PC-9 (cell line): ENCODE measurements around the gene CCSAP. TPM values are rescaled to one million over a fixed set of nuclear protein-coding genes. Genes with fewer than 3 reads are reported as not detected.
A peak's percentile ranks its signal among the peaks of the same experiment; 100 is the strongest.

Experiments used
- Bru-seq: library from RNA; stranded (reverse); fragments of 400-500 nt; gene quantifications from one replicate; lab custom pipeline; 2021; lab: Mats Ljungman, UMichigan
- BruChase-seq, 2 experiments: library from RNA; stranded (reverse); fragments of 400-500 nt; gene quantifications; one replicate each; lab custom pipeline; 2021; lab: Mats Ljungman, UMichigan
- BruUV-seq: library from RNA; stranded (reverse); fragments of 400-500 nt; replicated peaks from 2 replicates; lab custom pipeline; 2021; lab: Mats Ljungman, UMichigan
- CTCF ChIA-PET: fragments of 300-600 bp; sonication (Branson Sonifier 250); formaldehyde crosslinking; loops from one replicate; lab custom pipeline; 2022; ENCODE audit warnings: antibody characterized with exemption; lab: Charles Lee
- POLR2A ChIA-PET: fragments of 300-600 bp; sonication (Branson Sonifier 250); formaldehyde crosslinking; loops from one replicate; lab custom pipeline; 2022; ENCODE audit warnings: antibody characterized with exemption; ENCODE audit not compliant: unreplicated experiment; lab: Charles Lee
- DNase-seq, 2 experiments: peaks; one replicate each; pipeline versions ENCODE4 v3.0.0 to v3.0.0-alpha.2; 2015 to 2022; ENCODE audit warnings: mixed read lengths in 1 of 2
- H2AFZ ChIP-seq: fragments of 200-600 bp; sonication (generic); 2 replicates; pipeline ENCODE4 v1.8.1; 2017; ENCODE audit warnings: antibody characterized with exemption
- H3F3A ChIP-seq: fragments of 200-600 bp; sonication (generic); 2 replicates; pipeline ENCODE4 v1.8.1; 2017; ENCODE audit warnings: antibody characterized with exemption, mild to moderate bottlenecking, low read depth; ENCODE audit not compliant: insufficient read depth
- H3K27ac ChIP-seq: fragments of 200-600 bp; sonication (generic); 2 replicates; pipeline ENCODE4 v1.6.1; 2016; ENCODE audit warnings: mixed run types
- H3K27me3 ChIP-seq: fragments of 200-600 bp; sonication (generic); 2 replicates; pipeline ENCODE4 v1.6.1; 2016; ENCODE audit warnings: low read depth, mixed run types; ENCODE audit not compliant: insufficient read depth
- H3K36me3 ChIP-seq: fragments of 200-600 bp; sonication (generic); 2 replicates; pipeline ENCODE4 v1.6.1; 2016; ENCODE audit warnings: low read depth, mixed run types
- H3K4me1 ChIP-seq: fragments of 200-600 bp; sonication (generic); replicated peaks from 2 replicates; pipeline ENCODE4 v1.6.1; 2016; ENCODE audit warnings: mixed run types; ENCODE audit not compliant: insufficient read depth
- H3K4me2 ChIP-seq: fragments of 200-600 bp; sonication (generic); 2 replicates; pipeline ENCODE4 v1.6.1; 2017; ENCODE audit warnings: mixed run types
- H3K4me3 ChIP-seq: fragments of 200-600 bp; sonication (generic); 2 replicates; pipeline ENCODE4 v1.6.1; 2016; ENCODE audit warnings: mixed run types
- H3K79me2 ChIP-seq: fragments of 200-600 bp; sonication (generic); 2 replicates; pipeline ENCODE4 v1.6.1; 2017; ENCODE audit warnings: low read depth, mixed run types
- H3K9me2 ChIP-seq: fragments of 200-600 bp; sonication (generic); 2 replicates; pipeline ENCODE4 v1.8.1; 2017; ENCODE audit warnings: mild to moderate bottlenecking; ENCODE audit not compliant: insufficient read depth
- H3K9me3 ChIP-seq: fragments of 200-600 bp; sonication (generic); 2 replicates; pipeline ENCODE4 v1.8.1; 2016; ENCODE audit warnings: low read depth; ENCODE audit not compliant: insufficient read depth
- H4K20me1 ChIP-seq: fragments of 200-600 bp; sonication (generic); 2 replicates; pipeline ENCODE4 v1.8.1; 2017; ENCODE audit not compliant: insufficient read depth
- CTCF ChIP-seq: fragments of 200-600 bp; sonication (generic); conservative IDR thresholded peaks from 2 replicates; pipeline ENCODE4 v1.6.1; 2017; ENCODE audit warnings: mixed run types, antibody characterized with exemption, mild to moderate bottlenecking, moderate library complexity
- EZH2 ChIP-seq: fragments of 200-600 bp; sonication (generic); IDR thresholded peaks from 2 replicates; pipeline ENCODE4 v1.8.0; 2017; ENCODE audit warnings: antibody characterized with exemption, low read depth
- intact Hi-C: fragments of 100-400 bp; cut with micrococcal nuclease; formaldehyde crosslinking; loops from one replicate; pipeline ENCODE4 v1.10.0; 2022; ENCODE audit not compliant: unreplicated experiment
- long read RNA-seq: library from polyadenylated mRNA; stranded (forward); transcript quantifications from one replicate; pipeline ENCODE4 v2.0.0, GENCODE V29; 2022
- total RNA-seq: library from RNA; stranded (reverse); gene quantifications from 2 replicates; pipeline ENCODE4 v1.2.3, GENCODE V29; 2021

CCSAP gene
- total RNA-seq = 6.7 and 7.4 TPM in 2 replicates
- Bru-seq, nascent RNA = percentile 57 among the genes with signal in this experiment
- BruChase-seq, experiment 1, labeled RNA remaining after a 2-hour chase = percentile 67 among the genes with signal in this experiment
- percentile 70 among the genes with signal in this experiment for BruChase-seq, experiment 2, labeled RNA remaining after a 6-hour chase
- long read RNA-seq, full-length matches to known transcripts = 7 of 10 reads
- long read RNA-seq, partial matches to known transcripts = 0 of 10 reads
- long read RNA-seq, other reads (novel, unspliced or antisense) = 3 of 10 reads

- peak in 1 of 2 experiments; percentile 43 for DNase-seq
- H3K9me3 ChIP-seq = no peaks in the 10 kb centered on the region
- no peaks in the 10 kb centered on the region for H4K20me1 ChIP-seq
- no peak for TF ChIP-seq CTCF
- no peak for TF ChIP-seq EZH2
- BruUV-seq = no TSS peak
- peak within 1 kb of the TSS; percentile 90 for H3K4me3 ChIP-seq
- no peaks in the 10 kb centered on the region for H3K9me2 ChIP-seq
- intact Hi-C loops = loop anchor here (5.0 kb wide), 2 partner anchors 99 to 164 kb away; partner anchors contain the start of gene NUP133
- peaks cover 23% of the 10 kb centered on the region; the same call in 1 of the 2 replicates for H3K27me3 ChIP-seq
- H3K4me2 ChIP-seq = peak within 1 kb of the TSS; percentile 100
- H3K79me2 ChIP-seq = peaks cover 15% of the 10 kb centered on the region
- no peaks in the 10 kb centered on the region for H3K36me3 ChIP-seq
- H2AFZ ChIP-seq = peak within 1 kb of the TSS; percentile 96
- POLR2A ChIA-PET = interaction anchor here (0.6 kb wide), 2 partner anchors 81 to 1212 kb away, joined by 3 read pairs; no protein-coding TSS in a partner anchor
- no peak within 1 kb of the TSS for H3K27ac ChIP-seq
- CTCF ChIA-PET = no interaction called here
- H3K4me1 ChIP-seq = peaks cover 16% of the 10 kb centered on the region; the same call in 1 of the 2 replicates
- peaks cover 10% of the 10 kb centered on the region; the same call in 1 of the 2 replicates for H3F3A ChIP-seq
Observed at GRCh38 chr1:229342656-229343569, at the start of gene CCSAP. Gene CCSAP, minus strand, starts transcription at chr1:229343047. Its CDS starts 582 bp downstream, at chr1:229342465.

GRCh38 chr1:229390130-229390529 is 47.3 kb upstream of the CCSAP start:
- Histone ChIP-seq H3K79me2 (no peaks in the 10 kb centered on the region), H3K4me1 (peaks cover 15% of the 10 kb centered on the region), H3K9me2 (no peaks in the 10 kb centered on the region), H3K36me3 (no peaks in the 10 kb centered on the region), H3F3A (peaks cover 7% of the 10 kb centered on the region; the same call in 1 of the 2 replicates), H4K20me1 (no peaks in the 10 kb centered on the region), H3K27ac (no peak overlapping the region), H3K9me3 (no peaks in the 10 kb centered on the region), H2AFZ (no peak overlapping the region), H3K4me2 (no peak overlapping the region), H3K4me3 (no peak overlapping the region), H3K27me3 (peaks cover 2% of the 10 kb centered on the region)
- no TSS peak for BruUV-seq
- DNase-seq = no peak
- ChIA-PET CTCF (no interaction called here), POLR2A (no interaction called here)
- no peak for TF ChIP-seq CTCF
- TF ChIP-seq EZH2 = no peak
- intact Hi-C loops = no loop called here

GRCh38 chr1:229388897-229389580 is 46.2 kb upstream of the CCSAP start:
- peak in 1 of 2 experiments; percentile 80 for DNase-seq
- Histone ChIP-seq H4K20me1 (no peaks in the 10 kb centered on the region), H3K4me3 (no peak overlapping the region), H3K9me2 (no peaks in the 10 kb centered on the region), H3K4me2 (peak overlapping the region; percentile 52), H2AFZ (no peak overlapping the region), H3K79me2 (no peaks in the 10 kb centered on the region), H3K4me1 (peaks cover 15% of the 10 kb centered on the region), H3K9me3 (no peaks in the 10 kb centered on the region), H3K27ac (no peak overlapping the region), H3K27me3 (no peaks in the 10 kb centered on the region; the same call in 1 of the 2 replicates), H3K36me3 (no peaks in the 10 kb centered on the region), H3F3A (peaks cover 7% of the 10 kb centered on the region; the same call in 1 of the 2 replicates)
- ChIA-PET POLR2A (no interaction called here), CTCF (no interaction called here)
- BruUV-seq = no TSS peak
- TF ChIP-seq CTCF (no peak), EZH2 (no peak)
- intact Hi-C loops = no loop called here
